SHP77 (cell line): Measurements from ENCODE around the gene TAS2R1.
"Not testable (repeated sequence)": the region's sequence is repeated elsewhere in the genome, so short reads cannot be mapped to it uniquely, and the experiment has no call there.

Source experiments
- DNase-seq, 2 experiments: peaks; one replicate each; lab custom pipeline; 2025; lab: John Stamatoyannopoulos, UW

Gene TAS2R1

GRCh38 chr5:9622971-9623421 lies 7.2 kb downstream of the TAS2R1 start:
- DNase-seq, result no peak

GRCh38 chr5:9621379-9621903 lies 8.7 kb downstream of the TAS2R1 start:
- no peak for DNase-seq

- no peak for DNase-seq
Measured at GRCh38 chr5:9619331-9620092, 10.6 kb downstream of the TAS2R1 start.

- no peak for DNase-seq
Measured at GRCh38 chr5:9617739-9618504, 12.2 kb downstream of the TAS2R1 start.

- no peak for DNase-seq
Measured at GRCh38 chr5:9617221-9617620, 12.9 kb downstream of the TAS2R1 start.

- no peak for DNase-seq
Measured at GRCh38 chr5:9615331-9615730, 14.8 kb downstream of the TAS2R1 start.

- DNase-seq, result no peak
Measured at GRCh38 chr5:9613360-9613759, 16.8 kb downstream of the TAS2R1 start.

- DNase-seq, result no peak
Measured at GRCh38 chr5:9610969-9611368, 19.2 kb downstream of the TAS2R1 start.

- DNase-seq, result no peak
Measured at GRCh38 chr5:9610364-9610763, 19.8 kb downstream of the TAS2R1 start.

GRCh38 chr5:9608093-9608492 lies 22.1 kb downstream of the TAS2R1 start:
- DNase-seq, result no peak

GRCh38 chr5:9605041-9605838 lies 24.9 kb downstream of the TAS2R1 start:
- no peak for DNase-seq

GRCh38 chr5:9604416-9604815 lies 25.7 kb downstream of the TAS2R1 start:
- DNase-seq, result no peak

- DNase-seq, result no peak
Measured at GRCh38 chr5:9601055-9601739, 29.0 kb downstream of the TAS2R1 start.

GRCh38 chr5:9599391-9599790 lies 30.8 kb downstream of the TAS2R1 start:
- DNase-seq, result no peak

- DNase-seq, result not testable (repeated sequence)
Measured at GRCh38 chr5:9598329-9598728, 31.8 kb downstream of the TAS2R1 start.

GRCh38 chr5:9597322-9597721 lies 32.8 kb downstream of the TAS2R1 start:
- not testable (repeated sequence) for DNase-seq

GRCh38 chr5:9596824-9597223 lies 33.3 kb downstream of the TAS2R1 start:
- no peak for DNase-seq

GRCh38 chr5:9596171-9596780 lies 33.9 kb downstream of the TAS2R1 start:
- DNase-seq, result no peak

GRCh38 chr5:9594913-9595312 lies 35.2 kb downstream of the TAS2R1 start:
- DNase-seq, result no peak

GRCh38 chr5:9589049-9589835 lies 40.9 kb downstream of the TAS2R1 start:
- no peak for DNase-seq
